Measurements from ENCODE around the gene SOX1. TPM values are rescaled to one million over a fixed set of nuclear protein-coding genes. Genes with fewer than 3 reads are reported as not detected.

Gene SOX1
- total RNA-seq, 1 donor from 2014 or later = 3.3 TPM

GRCh38 chr13:112068540-112069060 is 1.7 kb downstream of the SOX1 start:
- Histone ChIP-seq H3K4me3 (peak overlapping the region; percentile 54), H3F3A (ENCODE audit: low read depth) (peaks cover 58% of the 10 kb centered on the region), H3K9me3 (ENCODE audit: low read depth) (no peaks in the 10 kb centered on the region), H2AFZ (replicated peaks) (no peak overlapping the region), H3K9ac (no peak overlapping the region), H3K4me2 (peak overlapping the region; percentile 87), H3K79me2 (ENCODE audit: low read depth) (peaks cover 9% of the 10 kb centered on the region), H3K27ac (no peak overlapping the region), H3K4me1 (peaks cover 46% of the 10 kb centered on the region), H3K27me3 (peaks cover 89% of the 10 kb centered on the region), H4K20me1 (ENCODE audit: low read depth) (peaks cover 50% of the 10 kb centered on the region), H3K36me3 (no peaks in the 10 kb centered on the region)
- H3K4me3 Mint-ChIP-seq = peak overlapping the region; percentile 94
- no peaks in the 10 kb centered on the region for H3K9me3 Mint-ChIP-seq
- peaks cover 41% of the 10 kb centered on the region for H3K4me1 Mint-ChIP-seq
- DNase-seq (ENCODE audit: low spot score) = peak; percentile 57
- H3K27ac Mint-ChIP-seq = peak overlapping the region; percentile 61
- TF ChIP-seq EZH2 (IDR thresholded peaks at IDR 0.05) = no peak
- TF ChIP-seq, protein P1, sequence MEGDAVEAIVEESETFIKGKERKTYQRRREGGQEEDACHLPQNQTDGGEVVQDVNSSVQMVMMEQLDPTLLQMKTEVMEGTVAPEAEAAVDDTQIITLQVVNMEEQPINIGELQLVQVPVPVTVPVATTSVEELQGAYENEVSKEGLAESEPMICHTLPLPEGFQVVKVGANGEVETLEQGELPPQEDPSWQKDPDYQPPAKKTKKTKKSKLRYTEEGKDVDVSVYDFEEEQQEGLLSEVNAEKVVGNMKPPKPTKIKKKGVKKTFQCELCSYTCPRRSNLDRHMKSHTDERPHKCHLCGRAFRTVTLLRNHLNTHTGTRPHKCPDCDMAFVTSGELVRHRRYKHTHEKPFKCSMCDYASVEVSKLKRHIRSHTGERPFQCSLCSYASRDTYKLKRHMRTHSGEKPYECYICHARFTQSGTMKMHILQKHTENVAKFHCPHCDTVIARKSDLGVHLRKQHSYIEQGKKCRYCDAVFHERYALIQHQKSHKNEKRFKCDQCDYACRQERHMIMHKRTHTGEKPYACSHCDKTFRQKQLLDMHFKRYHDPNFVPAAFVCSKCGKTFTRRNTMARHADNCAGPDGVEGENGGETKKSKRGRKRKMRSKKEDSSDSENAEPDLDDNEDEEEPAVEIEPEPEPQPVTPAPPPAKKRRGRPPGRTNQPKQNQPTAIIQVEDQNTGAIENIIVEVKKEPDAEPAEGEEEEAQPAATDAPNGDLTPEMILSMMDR (IDR thresholded peaks at IDR 0.05) = no peak
- no peak for TF ChIP-seq EZH2phosphoT487 (IDR thresholded peaks at IDR 0.05)
- peaks cover 24% of the 10 kb centered on the region for H3K27me3 Mint-ChIP-seq (ENCODE audit: insufficient read depth, low read depth)
- peaks cover 14% of the 10 kb centered on the region for H3K36me3 Mint-ChIP-seq

GRCh38 chr13:112069061-112069844 is 2.3 kb downstream of the SOX1 start:
- peak overlapping the region; percentile 87 for H3K4me2 ChIP-seq
- Mint-ChIP-seq H3K27ac (peak overlapping the region; percentile 61), H3K4me3 (peak overlapping the region; percentile 94), H3K36me3 (peaks cover 14% of the 10 kb centered on the region), H3K4me1 (peaks cover 43% of the 10 kb centered on the region), H3K27me3 (ENCODE audit: insufficient read depth, low read depth) (peaks cover 26% of the 10 kb centered on the region), H3K9me3 (no peaks in the 10 kb centered on the region)
- no peak overlapping the region for H3K9ac ChIP-seq
- peak; percentile 62 for DNase-seq (ENCODE audit: low spot score)
- no peak overlapping the region for H2AFZ ChIP-seq (replicated peaks)
- H3K27me3 ChIP-seq = peaks cover 89% of the 10 kb centered on the region
- H4K20me1 ChIP-seq (ENCODE audit: low read depth) = peaks cover 46% of the 10 kb centered on the region
- H3K27ac ChIP-seq = no peak overlapping the region
- peaks cover 53% of the 10 kb centered on the region for H3K4me1 ChIP-seq
- H3K9me3 ChIP-seq (ENCODE audit: low read depth) = no peaks in the 10 kb centered on the region
- TF ChIP-seq, protein P1 (IDR thresholded peaks at IDR 0.05) = no peak
- TF ChIP-seq EZH2 (IDR thresholded peaks at IDR 0.05) (peak; percentile 97), EZH2phosphoT487 (IDR thresholded peaks at IDR 0.05) (peak; percentile 95)
- peaks cover 59% of the 10 kb centered on the region for H3F3A ChIP-seq (ENCODE audit: low read depth)
- H3K79me2 ChIP-seq (ENCODE audit: low read depth) = peaks cover 9% of the 10 kb centered on the region
- H3K36me3 ChIP-seq = no peaks in the 10 kb centered on the region
- H3K4me3 ChIP-seq = peak overlapping the region; percentile 54

- H3K4me2 ChIP-seq = peak overlapping the region; percentile 87
- H3K4me3 ChIP-seq = peak overlapping the region; percentile 54
- peaks cover 64% of the 10 kb centered on the region for H3F3A ChIP-seq (ENCODE audit: low read depth)
- Mint-ChIP-seq H3K9me3 (no peaks in the 10 kb centered on the region), H3K36me3 (peaks cover 14% of the 10 kb centered on the region), H3K27me3 (ENCODE audit: insufficient read depth, low read depth) (peaks cover 25% of the 10 kb centered on the region), H3K27ac (peak overlapping the region; percentile 59), H3K4me3 (peak overlapping the region; percentile 94), H3K4me1 (peaks cover 48% of the 10 kb centered on the region)
- peaks cover 59% of the 10 kb centered on the region for H3K4me1 ChIP-seq
- H2AFZ ChIP-seq (replicated peaks) = no peak overlapping the region
- H4K20me1 ChIP-seq (ENCODE audit: low read depth) = peaks cover 40% of the 10 kb centered on the region
- H3K79me2 ChIP-seq (ENCODE audit: low read depth) = peaks cover 9% of the 10 kb centered on the region
- no peak overlapping the region for H3K27ac ChIP-seq
- peak; percentile 57 for DNase-seq (ENCODE audit: low spot score)
- no peak overlapping the region for H3K9ac ChIP-seq
- TF ChIP-seq EZH2 (IDR thresholded peaks at IDR 0.05) (no peak), EZH2phosphoT487 (IDR thresholded peaks at IDR 0.05) (no peak)
- TF ChIP-seq, protein P1 (IDR thresholded peaks at IDR 0.05) = no peak
- H3K36me3 ChIP-seq = no peaks in the 10 kb centered on the region
- H3K27me3 ChIP-seq = peaks cover 89% of the 10 kb centered on the region
- no peaks in the 10 kb centered on the region for H3K9me3 ChIP-seq (ENCODE audit: low read depth)
Measured at GRCh38 chr13:112069845-112070251, 2.9 kb downstream of the SOX1 start.
